ENCODE results near the gene FLNA. TPM values are rescaled to one million over a fixed set of nuclear protein-coding genes. Genes with fewer than 3 reads are reported as not detected.
"Not testable (repeated sequence)": the region's sequence is repeated elsewhere in the genome, so short reads cannot be mapped to it uniquely, and the experiment has no call there.

The FLNA gene
- total RNA-seq, 1 donor from 2014 or later: 76.6 TPM

- DNase-seq (ENCODE audit: low spot score): no peak
Measured at GRCh38 chrX:154359362-154360154, 14.9 kb downstream of the FLNA start.

GRCh38 chrX:154358829-154359228 is 15.6 kb downstream of the FLNA start:
- ATAC-seq (peak; percentile 90), DNase-seq (ENCODE audit: low spot score) (peak; percentile 86)

More at GRCh38 chrX:154359362-154360154, 14.9 kb downstream of the FLNA start:
- no peak for ATAC-seq

GRCh38 chrX:154358011-154358410 is 16.4 kb downstream of the FLNA start:
- DNase-seq (ENCODE audit: low spot score): no peak
- ATAC-seq: no peak

GRCh38 chrX:154357205-154357604 is 17.2 kb downstream of the FLNA start:
- ATAC-seq (no peak), DNase-seq (ENCODE audit: low spot score) (no peak)

- ATAC-seq: no peak
- DNase-seq (ENCODE audit: low spot score): no peak
Measured at GRCh38 chrX:154356596-154356995, 17.8 kb downstream of the FLNA start.

- ATAC-seq (no peak), DNase-seq (ENCODE audit: low spot score) (no peak)
Measured at GRCh38 chrX:154355776-154356140, 18.7 kb downstream of the FLNA start.

GRCh38 chrX:154355094-154355775 is 19.2 kb downstream of the FLNA start:
- ATAC-seq: no peak
- DNase-seq (ENCODE audit: low spot score): no peak

GRCh38 chrX:154354516-154354915 is 19.9 kb downstream of the FLNA start:
- DNase-seq (ENCODE audit: low spot score) (no peak), ATAC-seq (no peak)

GRCh38 chrX:154354013-154354412 is 20.4 kb downstream of the FLNA start:
- no peak for DNase-seq (ENCODE audit: low spot score)
- no peak for ATAC-seq

- no peak for DNase-seq (ENCODE audit: low spot score)
- ATAC-seq: no peak
Measured at GRCh38 chrX:154353172-154353843, 21.1 kb downstream of the FLNA start.

- no peak for DNase-seq (ENCODE audit: low spot score)
- ATAC-seq: no peak
Measured at GRCh38 chrX:154352466-154352865, 22.0 kb downstream of the FLNA start.

- no peak for DNase-seq (ENCODE audit: low spot score)
- no peak for ATAC-seq
Measured at GRCh38 chrX:154352012-154352401, 22.4 kb downstream of the FLNA start.

GRCh38 chrX:154351183-154352011 is 23.0 kb downstream of the FLNA start:
- peak; percentile 35 for ATAC-seq

GRCh38 chrX:154350429-154351182 is 23.8 kb downstream of the FLNA start:
- ATAC-seq (peak; percentile 33), DNase-seq (ENCODE audit: low spot score) (no peak)

More at GRCh38 chrX:154351183-154352011, 23.0 kb downstream of the FLNA start:
- DNase-seq (ENCODE audit: low spot score): no peak

GRCh38 chrX:154349979-154350378 is 24.5 kb downstream of the FLNA start:
- DNase-seq (ENCODE audit: low spot score): no peak
- no peak for ATAC-seq

- DNase-seq (ENCODE audit: low spot score) (no peak), ATAC-seq (no peak)
Measured at GRCh38 chrX:154349359-154349935, 25.0 kb downstream of the FLNA start.

- no peak for DNase-seq (ENCODE audit: low spot score)
Measured at GRCh38 chrX:154348646-154349358, 25.6 kb downstream of the FLNA start.

GRCh38 chrX:154348114-154348531 is 26.3 kb downstream of the FLNA start:
- no peak for DNase-seq (ENCODE audit: low spot score)
- ATAC-seq: no peak

More at GRCh38 chrX:154348646-154349358, 25.6 kb downstream of the FLNA start:
- ATAC-seq: no peak

GRCh38 chrX:154343620-154344019 is 30.8 kb downstream of the FLNA start:
- DNase-seq (ENCODE audit: low spot score): not testable (repeated sequence)
- peak; percentile 41 for ATAC-seq
